ENCODE data around the gene DPP7.

DNA sequence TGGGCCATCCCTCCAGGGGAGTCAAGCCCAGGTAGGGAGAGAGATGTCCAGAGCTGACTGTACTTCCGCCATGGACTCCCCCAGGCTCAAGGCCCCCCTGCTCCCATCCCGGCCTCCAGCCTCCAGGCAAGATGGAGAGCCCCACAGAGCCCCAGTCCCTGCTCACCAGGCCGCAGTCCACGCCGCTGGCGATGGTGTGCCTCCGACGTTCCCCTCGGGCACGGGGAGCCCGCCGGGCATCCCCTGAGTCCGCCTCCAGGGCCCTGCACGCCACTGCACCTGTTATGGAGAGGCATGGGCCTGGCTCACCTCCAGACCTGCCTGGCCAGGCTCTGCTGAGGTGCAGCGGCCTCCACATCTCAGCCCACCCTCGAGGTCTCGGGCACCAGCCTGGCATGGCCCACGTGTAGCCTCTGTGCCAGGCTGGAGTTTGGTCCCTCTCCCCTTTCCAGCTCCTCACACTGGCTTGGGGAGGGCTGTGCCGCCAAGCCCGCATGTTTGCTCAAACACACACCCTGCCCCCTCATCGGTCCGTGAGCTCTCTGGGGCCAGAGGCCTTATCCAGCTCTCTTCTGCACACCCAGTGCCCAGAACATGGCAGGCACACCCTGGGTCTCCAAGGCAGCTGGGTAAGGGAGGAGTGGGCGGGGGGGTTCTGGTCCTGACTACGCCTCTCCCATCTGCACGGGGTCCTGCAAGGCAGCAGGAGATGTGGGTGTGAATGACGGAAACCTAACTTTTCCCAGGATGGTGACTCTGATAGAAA lies 48.3 kb downstream of the DPP7 start:
- TF ChIP-seq, protein P1, sequence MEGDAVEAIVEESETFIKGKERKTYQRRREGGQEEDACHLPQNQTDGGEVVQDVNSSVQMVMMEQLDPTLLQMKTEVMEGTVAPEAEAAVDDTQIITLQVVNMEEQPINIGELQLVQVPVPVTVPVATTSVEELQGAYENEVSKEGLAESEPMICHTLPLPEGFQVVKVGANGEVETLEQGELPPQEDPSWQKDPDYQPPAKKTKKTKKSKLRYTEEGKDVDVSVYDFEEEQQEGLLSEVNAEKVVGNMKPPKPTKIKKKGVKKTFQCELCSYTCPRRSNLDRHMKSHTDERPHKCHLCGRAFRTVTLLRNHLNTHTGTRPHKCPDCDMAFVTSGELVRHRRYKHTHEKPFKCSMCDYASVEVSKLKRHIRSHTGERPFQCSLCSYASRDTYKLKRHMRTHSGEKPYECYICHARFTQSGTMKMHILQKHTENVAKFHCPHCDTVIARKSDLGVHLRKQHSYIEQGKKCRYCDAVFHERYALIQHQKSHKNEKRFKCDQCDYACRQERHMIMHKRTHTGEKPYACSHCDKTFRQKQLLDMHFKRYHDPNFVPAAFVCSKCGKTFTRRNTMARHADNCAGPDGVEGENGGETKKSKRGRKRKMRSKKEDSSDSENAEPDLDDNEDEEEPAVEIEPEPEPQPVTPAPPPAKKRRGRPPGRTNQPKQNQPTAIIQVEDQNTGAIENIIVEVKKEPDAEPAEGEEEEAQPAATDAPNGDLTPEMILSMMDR (conservative IDR thresholded peaks at IDR 0.05; ENCODE audit: low read length): no peak
- no peak for TF ChIP-seq EZH2phosphoT487 (IDR thresholded peaks at IDR 0.05; ENCODE audit: borderline replicate concordance)

Data from Loucy (cell line).